GM12864 (cell line): Measurements from ENCODE around the gene LTBP1.

ENCODE experiments used
- DNase-seq: peaks from one replicate; pipeline ENCODE4 v3.0.0-alpha.2; 2011; ENCODE audit warnings: low read depth
- H3K4me3 ChIP-seq: 2 replicates; pipeline ENCODE4 v1.5.1; 2011; ENCODE audit warnings: mild to moderate bottlenecking, low read depth, low read length, control low read depth
- CTCF ChIP-seq: IDR thresholded peaks from 2 replicates; pipeline ENCODE4 v1.5.1; 2011; ENCODE audit warnings: low read depth, mild to moderate bottlenecking, moderate library complexity, low read length, control low read depth, inconsistent platforms; ENCODE audit errors: missing control alignments

Gene LTBP1

DNA sequence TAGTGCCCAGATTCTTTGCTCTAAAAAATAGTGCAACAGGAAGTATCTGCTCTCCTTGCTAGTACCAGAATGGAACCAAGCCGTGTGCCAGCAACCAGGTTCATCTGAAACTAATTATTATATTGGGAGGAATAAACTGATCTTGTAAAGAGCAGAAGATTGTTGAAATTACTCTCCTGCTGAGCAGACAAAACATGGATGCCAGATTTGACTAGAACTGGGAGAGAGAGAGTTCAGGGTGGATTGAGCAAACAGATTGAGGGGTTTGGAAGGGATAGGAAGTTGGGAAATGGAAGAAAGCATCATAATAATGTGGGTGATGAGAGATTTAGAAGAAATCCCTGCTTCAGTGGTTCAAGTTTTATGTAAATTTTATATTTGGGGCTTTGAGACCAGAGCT is 369.6 kb downstream of the LTBP1 start:
- no peak for DNase-seq
- H3K4me3 ChIP-seq = no peak overlapping the region
- no peak for TF ChIP-seq CTCF

DNA sequence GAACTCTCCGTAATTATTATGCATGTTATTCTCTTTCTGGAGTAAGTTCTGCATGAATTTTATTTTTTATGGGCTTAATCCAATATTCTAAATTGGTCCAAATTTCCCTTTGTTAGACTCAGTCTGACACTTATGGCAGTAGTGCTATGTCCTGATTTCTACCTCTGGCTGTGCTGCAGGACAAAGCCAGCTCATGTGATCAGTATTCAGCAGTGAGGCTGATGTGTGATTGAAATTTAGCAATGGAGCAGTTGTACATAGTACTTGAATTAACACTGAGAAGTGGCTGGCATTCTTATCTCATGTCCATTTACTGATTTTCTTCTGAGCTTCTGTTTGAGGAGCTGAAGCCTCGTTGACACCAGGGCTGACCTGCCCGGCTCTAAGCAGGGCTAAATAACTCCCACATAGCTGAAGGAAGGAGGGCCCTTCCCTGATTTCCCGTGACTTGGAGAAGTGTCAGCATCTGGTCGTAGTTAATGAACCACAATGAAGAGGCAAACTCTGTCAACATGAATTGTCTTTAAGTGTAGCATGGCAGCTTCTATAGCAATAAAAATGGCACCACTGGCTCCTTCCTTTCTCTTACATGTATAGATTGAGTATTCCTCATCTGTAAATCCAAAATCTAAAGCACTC is 370.7 kb downstream of the LTBP1 start:
- no peak for TF ChIP-seq CTCF
- no peak overlapping the region for H3K4me3 ChIP-seq
- no peak for DNase-seq

GRCh38 chr2:33318456-33318855 is 371.7 kb downstream of the LTBP1 start:
- no peak for DNase-seq
- TF ChIP-seq CTCF = no peak

DNA sequence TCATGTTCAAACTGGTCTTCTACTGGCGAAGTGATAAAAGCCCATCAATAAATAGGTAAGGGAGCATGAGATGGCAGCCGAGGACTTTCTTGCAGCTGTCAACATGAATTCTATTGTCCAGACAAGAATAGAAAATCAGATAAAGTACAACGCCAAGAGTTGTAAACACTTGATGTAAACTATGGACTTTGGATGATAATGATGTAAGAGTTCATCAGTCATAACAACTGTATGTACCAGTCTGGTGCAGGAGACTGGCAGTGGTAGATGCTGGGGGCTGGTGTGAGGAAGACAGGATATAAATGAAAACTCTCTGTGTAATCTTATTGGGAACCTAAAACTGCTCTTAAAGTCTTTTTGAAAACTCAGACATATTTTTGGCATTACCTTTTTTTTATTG is 373.8 kb downstream of the LTBP1 start:
- no peak overlapping the region for H3K4me3 ChIP-seq
- no peak for TF ChIP-seq CTCF
- DNase-seq = no peak

More at GRCh38 chr2:33318456-33318855, 371.7 kb downstream of the LTBP1 start:
- H3K4me3 ChIP-seq = no peak overlapping the region

DNA sequence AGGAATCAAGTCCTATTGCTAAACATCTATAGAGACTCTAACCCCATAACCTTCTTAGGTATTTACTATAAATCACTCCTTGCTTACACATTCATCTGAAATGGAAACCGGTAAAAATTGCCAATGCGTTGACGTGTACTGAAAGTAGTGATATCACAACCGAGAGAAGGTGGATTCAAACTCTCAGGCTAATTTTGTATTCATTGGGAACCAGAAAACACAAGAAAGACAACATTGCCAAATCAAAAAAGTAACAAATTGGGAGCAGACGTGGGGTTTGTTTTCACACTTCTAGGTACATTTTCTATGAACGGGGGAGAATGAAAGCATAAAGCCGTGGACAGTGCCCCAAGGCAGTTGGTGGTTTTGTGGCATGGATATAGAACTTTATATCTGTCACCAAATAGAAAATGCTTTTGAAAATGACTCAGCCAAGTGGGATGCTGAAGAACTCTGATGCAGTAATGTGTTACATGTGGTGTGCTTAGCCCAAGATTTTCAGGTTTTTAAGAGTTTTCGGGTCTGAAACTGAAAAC is 374.6 kb downstream of the LTBP1 start:
- no peak overlapping the region for H3K4me3 ChIP-seq
- no peak for TF ChIP-seq CTCF
- DNase-seq = no peak

- DNase-seq = no peak
- TF ChIP-seq CTCF = no peak
- no peak overlapping the region for H3K4me3 ChIP-seq
Measured at GRCh38 chr2:33321876-33322483, 375.2 kb downstream of the LTBP1 start.

- no peak for DNase-seq
- TF ChIP-seq CTCF = no peak
- H3K4me3 ChIP-seq = no peak overlapping the region
Measured at GRCh38 chr2:33322612-33323011, 375.9 kb downstream of the LTBP1 start.
